ENCODE results near the gene MSANTD3. TPM values are rescaled to one million over a fixed set of nuclear protein-coding genes. Genes with fewer than 3 reads are reported as not detected.
"Not testable (repeated sequence)": the region's sequence is repeated elsewhere in the genome, so short reads cannot be mapped to it uniquely, and the experiment has no call there.

The MSANTD3 gene
- total RNA-seq = 12.3 TPM

DNA sequence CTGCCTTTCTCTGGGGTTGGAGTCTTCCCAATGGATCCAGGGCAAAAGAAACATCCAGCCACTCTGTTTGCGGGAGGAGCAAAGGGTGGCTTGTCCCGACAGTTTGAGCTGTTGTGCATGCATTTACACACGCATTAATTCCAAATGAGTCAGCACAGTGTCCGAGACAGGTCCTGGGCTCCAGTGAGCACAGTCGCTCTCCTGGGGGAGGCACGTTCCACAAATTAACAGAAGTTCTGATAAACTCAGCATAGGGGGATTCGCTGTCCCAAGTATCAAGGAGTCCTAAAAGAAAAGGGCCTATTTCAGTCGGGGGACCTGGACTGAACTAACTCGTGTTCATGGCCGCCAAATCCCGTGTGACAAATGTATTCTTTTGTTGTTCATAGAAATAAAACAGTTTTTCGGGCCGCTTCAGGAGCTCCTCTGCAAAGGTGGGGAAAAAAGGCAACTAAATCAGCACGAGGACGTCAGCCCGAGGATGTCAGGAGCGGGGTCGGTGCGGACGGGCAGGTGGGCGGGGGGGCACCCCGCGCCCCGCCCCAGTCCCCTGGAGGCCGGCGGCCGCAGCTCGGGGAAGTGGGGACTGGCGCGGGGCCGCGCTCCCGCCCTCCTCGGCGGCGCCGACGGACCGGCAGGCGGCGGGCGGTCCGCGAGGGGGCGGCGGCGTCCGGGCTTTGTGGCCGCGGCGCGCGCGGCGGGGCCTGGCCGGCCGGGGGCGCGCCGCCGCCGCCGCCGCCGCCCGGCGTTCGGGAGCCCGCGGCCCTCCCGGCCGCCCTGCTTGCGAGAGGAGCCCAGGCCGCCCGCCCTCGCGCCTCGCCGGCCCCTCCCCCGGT, at the start of gene MSANTD3:
Gene MSANTD3 (plus strand): TSS at position 614 of the 836 bp plus-strand sequence. CDS start 14,796 bp downstream, outside the sequence.
- peak; percentile 55 for DNase-seq (ENCODE audit: low spot score)

GRCh38 chr9:100379862-100380261, 47.1 kb upstream of the MSANTD3 start:
- no peak for DNase-seq (ENCODE audit: low spot score)

DNA sequence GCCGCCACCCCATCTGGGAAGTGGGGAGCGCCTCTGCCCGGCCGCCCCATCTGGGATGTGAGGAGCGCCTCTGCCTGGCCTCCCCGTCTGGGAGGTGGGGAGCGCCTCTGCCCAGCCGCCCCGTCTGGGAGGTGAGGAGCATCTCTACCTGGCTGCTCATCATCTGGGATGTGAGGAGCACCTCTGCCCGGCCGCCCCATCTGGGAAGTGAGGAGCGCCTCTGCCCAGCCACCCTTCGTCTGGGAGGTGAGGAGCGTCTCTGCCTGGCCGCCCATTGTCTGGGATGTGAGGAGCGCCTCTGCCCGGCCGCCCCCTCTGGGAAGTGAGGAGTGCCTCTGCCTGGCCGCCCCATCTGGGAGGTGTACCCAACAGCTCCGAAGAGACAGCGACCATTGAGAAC, 34.0 kb upstream of the MSANTD3 start:
- DNase-seq (ENCODE audit: low spot score) = not testable (repeated sequence)

DNA sequence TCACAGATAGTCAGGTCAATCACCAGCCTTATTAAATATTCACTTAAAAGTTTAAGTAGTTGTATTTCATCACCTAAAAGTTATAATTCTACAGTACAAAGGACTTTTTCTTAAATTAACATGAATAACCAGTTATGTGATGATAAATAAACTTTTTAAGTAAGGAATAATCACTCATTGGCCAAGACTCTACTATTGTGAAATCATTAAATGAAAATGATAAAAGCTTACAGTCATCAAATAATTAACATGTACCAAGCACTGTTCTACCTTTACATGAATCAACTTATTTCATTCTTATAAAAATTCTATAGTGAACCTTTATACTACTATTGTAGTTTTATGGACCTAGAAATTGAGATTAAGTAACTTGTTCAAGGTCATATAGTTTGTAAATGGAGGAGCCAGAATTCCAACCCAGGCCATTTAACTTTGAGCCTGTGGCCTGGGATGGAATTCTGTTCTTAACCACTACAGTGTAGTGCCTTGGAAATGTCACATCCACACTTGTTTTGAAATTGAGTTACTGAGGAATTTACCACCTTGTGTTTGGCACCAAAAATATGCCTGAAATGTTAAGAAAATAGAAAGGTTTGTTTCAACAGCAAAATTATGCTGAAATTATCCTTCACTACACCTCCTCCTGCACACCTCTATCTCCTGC, 32.8 kb upstream of the MSANTD3 start:
- DNase-seq (ENCODE audit: low spot score) = no peak

GRCh38 chr9:100394816-100395215, 32.1 kb upstream of the MSANTD3 start:
- no peak for DNase-seq (ENCODE audit: low spot score)

DNA sequence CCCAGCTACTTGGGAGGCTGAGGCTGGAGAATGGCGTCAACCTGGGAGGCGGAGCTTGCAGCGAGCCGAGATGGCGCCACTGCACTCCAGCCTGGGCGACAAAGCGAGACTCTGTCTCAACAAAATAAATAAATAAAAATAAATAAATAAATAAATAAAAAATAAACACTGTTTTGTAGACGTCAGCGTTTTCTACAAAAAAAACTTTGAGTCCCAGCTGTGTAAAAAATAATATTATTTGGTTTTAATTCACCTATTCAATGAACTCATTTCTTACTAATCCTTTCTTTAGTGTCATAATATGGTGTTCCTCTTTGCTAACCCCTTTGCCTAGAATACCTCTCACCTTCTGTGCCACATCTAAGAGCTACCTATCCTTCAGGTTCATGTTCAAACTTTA, 30.2 kb upstream of the MSANTD3 start:
- no peak for DNase-seq (ENCODE audit: low spot score)

DNA sequence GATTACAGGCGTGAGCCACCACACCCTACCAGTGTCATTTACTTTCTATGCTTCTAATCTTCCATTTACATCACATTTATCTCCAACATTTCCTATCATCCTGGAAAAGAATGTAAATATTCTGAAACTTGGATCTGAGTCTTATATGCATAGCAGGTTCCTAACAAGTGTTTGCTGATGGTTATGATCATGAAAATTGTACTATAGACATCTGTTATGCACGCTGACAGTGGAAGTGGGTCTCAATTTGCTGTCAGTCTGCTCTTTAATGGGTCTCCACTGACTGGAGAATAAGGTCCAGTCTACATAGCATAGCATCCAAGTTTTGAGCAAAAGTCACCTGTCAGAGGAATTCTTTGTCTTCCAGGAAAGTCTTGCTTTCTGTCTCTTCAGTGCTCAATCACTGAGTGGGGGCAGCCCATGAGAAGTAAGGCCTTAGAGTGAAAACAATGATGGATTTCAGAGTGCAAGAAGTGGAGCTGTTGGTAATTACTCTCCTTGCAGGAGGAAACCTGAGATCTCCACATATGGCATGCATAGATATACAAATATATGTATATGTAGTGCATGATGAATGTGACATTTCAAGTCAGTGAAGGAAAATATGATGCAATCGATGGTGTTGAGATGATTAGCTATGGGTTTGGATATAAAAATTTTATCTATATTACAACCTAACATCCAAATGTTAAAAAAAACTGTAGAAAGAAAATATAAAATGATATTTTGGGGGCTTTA, 29.2 kb upstream of the MSANTD3 start:
- DNase-seq (ENCODE audit: low spot score) = no peak

- no peak for DNase-seq (ENCODE audit: low spot score)
Measured at GRCh38 chr9:100401042-100401441, 25.9 kb upstream of the MSANTD3 start.

GRCh38 chr9:100406962-100407361, 20.0 kb upstream of the MSANTD3 start:
- DNase-seq (ENCODE audit: low spot score) = no peak

GRCh38 chr9:100408546-100409175, 18.3 kb upstream of the MSANTD3 start:
- no peak for DNase-seq (ENCODE audit: low spot score)

DNA sequence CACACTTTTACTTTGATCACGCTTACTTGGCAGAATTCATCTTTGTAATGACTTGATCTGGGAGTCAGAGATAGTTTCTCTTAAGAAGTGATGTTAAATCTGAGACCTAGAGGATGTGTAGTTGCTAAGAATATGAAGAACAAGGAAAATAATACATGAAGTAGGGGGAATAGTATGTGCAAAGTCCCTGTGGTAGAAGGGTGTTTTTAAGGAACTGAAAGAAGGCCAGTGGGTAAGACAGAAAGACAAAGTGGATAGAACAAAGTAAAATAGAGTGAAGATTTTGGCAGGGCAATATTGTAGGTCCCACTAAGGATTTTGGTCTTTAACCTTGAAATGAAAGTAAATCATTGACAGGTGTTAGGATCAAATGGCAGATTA, 17.8 kb upstream of the MSANTD3 start:
- no peak for DNase-seq (ENCODE audit: low spot score)

DNA sequence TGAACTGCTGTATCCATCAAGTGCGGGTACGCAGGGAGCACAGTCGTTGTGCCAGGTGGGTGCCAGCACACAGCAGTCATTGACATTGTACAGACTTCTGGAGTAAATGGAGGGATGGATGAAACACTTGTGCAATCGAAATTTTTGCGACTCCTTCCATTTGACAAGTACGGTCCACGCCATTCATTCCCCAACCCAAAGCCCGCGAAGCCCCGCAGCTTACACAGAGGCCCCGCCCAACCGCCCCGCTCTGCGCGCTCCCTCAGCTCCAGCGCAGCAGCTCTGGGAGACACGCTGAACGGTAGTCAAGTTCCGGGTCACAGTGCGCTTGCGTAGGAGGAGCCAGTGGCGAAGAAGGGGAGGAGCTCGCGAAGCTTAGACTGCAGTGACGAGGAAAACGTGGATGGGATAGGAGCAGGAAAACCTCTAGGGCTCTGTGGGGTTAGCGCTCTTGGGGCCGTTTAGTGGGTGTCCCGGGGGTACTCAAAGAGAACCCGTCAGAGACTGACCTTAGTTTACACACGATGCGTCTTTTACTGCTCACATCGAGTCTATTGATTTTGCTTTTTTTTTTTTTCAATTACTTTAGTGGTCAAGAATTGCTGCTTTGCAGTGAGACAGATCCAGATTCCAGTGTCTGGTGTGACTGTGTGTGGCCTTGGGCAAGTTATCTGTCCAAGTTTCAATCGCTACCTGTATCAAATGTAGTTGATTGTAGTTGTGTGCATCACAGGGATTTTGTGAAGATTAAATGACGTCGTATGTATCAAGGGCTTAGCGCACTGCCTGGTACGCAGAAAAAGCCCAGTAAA, 15.3 kb upstream of the MSANTD3 start:
- peak; percentile 91 for DNase-seq (ENCODE audit: low spot score)

DNA sequence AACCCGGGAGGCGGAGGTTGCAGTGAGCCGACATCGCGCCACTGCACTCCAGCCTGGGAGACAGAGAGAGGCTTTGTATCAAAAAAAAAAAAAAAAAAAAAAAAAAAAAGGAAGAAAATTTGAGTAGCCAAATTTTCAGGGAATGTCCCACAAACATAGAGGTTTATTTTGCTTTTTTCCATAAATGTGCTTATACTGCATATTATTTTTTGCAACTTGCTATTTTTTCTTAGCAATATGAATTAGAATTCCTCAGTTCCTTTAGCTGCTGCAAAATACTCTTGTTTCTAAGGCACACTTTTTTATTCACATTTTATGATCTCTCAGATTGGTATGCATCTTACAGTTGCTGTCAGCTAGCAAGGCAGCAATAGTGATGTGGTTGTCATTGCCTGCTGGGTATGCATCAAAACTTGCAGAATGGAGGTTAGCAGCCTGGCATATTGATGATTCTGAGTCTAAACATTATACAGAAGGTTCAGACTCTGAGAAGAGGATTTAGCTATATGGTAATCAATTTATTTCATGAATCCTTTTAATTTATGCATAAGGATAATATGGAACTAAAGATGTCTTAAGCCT, 13.0 kb upstream of the MSANTD3 start:
- DNase-seq (ENCODE audit: low spot score) = no peak

DNA sequence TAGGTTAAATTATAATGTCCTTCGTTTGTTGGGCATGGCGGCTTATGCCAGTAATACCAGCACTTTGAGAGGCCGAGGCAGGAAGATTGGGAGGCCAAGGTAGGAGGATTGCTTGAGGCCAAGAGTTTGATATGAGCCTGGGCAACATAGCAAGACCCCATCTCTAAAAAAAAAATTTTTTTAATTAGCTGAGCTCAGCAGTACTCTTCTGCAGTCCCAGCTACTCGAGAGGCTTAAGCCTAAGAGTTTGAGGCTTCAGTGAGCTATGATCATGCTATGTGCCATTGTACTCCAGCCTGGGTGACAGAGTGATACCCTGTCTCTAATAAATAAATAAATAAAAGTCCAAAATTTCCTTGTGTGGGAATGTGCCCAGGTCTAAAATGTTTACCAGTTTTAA, 9.1 kb upstream of the MSANTD3 start:
- no peak for DNase-seq (ENCODE audit: low spot score)

- DNase-seq (ENCODE audit: low spot score) = no peak
Measured at GRCh38 chr9:100419166-100419565, 7.8 kb upstream of the MSANTD3 start.

DNA sequence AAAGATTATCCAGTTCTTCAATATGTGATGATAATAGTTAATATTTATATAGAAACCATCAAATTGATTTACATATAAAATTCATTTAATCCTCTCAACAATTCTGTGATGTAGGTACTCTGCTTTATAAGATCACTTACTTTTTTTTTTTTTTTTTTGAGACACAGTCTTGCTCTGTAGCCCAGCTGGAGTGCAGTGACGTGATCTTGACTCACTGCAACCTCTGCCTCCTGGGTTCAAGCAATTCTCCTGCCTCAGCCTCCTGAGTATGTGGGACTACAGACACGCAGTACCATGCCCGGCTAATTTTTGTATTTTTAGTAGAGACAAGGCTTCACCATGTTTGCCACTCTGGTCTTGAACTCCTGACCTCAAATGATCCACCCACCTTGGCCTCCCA, 5.8 kb upstream of the MSANTD3 start:
- DNase-seq (ENCODE audit: low spot score) = not testable (repeated sequence)

DNA sequence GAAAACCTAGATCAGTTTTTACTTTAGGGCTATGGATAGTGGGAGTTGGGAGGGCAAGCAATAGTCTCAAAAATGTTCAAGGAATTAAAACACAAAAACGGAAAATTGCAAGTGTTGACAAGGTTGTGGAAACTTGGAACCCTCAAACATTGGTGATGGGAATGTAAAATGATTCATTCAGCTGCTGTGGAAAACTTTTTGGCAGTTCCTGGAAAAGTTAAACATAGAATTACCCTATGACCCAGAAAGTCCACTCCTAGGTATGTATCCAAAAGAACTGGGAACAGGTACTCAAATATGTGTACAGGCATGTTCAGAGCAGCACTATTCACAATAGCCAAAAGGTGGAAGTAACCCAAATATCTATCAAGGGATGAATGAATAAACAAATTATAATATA, 1.2 kb upstream of the MSANTD3 start:
- no peak for DNase-seq (ENCODE audit: low spot score)

DNA sequence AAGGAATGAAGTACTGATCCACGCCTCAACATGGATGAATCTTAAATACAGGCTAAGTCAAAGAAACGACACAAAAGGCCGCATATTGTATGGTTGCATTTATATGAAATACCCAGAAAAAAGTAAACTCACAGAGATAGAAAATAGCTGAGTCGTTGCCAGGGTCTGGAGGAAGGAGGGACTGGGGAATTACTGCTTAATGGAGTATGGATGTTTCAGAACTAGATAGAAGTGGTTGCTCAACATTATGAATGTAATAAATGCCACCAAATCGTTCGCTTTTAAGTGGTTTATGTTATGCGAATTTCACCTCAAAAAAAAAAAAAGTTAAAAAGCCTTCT, 784 bp upstream of the MSANTD3 start:
- no peak for DNase-seq (ENCODE audit: low spot score)

DNA sequence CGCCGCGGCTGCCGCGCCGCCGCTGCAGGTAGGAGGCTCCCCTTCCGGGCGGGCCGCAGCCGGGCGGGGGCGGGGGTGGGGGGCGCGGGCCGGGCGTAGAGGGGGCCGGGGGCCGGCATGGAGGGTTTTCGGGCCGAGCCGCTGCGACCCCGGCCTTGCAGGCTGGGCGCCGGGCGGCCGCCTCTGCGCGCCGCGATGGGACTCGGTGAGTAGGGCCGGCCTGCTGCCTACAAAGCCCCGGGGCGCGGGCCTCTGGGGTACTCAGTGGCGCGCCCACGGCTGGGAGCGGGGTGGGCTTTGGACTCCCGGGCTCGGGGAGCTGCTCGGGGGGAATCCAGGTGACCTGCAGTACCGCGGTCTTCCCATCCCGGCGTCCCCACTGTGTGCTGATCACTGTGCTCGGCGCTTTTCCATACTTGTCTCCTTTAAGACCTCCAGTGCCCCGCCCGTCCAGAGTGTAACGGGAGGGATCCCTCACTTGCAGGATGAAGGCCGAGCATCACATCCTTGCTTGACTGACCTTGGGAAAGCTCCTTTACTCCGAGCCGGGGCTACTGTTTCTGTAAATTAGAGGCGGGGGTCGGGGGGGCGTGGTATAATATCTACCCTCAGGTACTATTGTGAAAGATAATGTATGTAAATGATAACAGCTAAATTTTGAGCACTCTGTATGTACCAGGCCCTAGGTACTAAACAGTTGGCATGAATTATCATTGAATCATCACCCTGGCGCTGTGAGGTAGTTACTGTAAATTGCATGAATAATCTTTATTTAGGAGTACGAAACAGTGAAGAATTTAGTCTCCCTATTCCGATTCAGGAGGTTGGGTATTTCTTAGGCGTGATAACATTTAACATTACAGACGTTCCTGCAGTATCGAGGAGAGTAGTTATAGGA, 672 bp downstream of the MSANTD3 start:
- DNase-seq (ENCODE audit: low spot score) = peak; percentile 52

Data from ureter (tissue), 1 donor.